HG03139 (cell line): ENCODE data around the gene CACNA2D3.

ENCODE experiments used
- ATAC-seq: cut with Tn5 transposase; IDR thresholded peaks from one replicate; pipeline ENCODE4 v1.9.1; 2021; ENCODE audit not compliant: unreplicated experiment

CACNA2D3 gene

DNA sequence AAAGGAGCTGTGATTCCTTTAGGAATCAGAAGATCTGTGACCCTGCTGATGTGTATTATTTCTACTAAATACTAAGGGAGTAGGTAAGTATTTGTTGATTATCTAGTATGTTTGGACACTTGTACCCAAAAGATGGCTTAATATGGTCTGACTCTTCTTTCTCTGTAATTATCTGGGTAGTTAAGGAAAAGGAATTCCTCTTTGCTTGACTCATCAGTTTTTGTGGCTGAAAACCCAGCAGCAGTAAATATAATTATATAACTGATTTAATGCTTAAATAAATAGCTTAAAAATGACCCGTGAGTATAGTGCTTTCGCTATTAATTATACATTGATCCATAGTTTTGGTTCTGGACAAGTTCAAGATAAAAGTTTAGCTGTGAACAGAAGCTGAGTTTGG, 649.7 kb downstream of the CACNA2D3 start:
- no peak for ATAC-seq

DNA sequence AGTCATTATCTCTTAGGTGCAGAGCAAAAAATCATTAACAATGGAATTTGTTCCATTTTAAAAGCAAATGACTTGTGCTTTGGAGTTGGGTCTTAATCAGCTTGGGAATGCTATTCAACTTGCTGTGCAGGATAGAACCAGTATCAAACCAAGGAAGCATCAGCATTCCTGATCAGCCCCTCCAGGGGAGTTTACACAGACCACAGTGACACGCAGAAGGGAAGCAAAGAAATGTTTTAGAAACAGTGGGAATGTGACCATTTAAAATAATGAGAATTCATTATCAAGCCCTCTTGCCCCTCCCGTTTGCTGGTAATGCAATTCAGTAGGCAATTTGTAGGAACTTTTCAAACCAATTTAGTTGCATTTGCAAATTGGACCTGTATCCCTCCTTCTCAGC, 650.4 kb downstream of the CACNA2D3 start:
- no peak for ATAC-seq

DNA sequence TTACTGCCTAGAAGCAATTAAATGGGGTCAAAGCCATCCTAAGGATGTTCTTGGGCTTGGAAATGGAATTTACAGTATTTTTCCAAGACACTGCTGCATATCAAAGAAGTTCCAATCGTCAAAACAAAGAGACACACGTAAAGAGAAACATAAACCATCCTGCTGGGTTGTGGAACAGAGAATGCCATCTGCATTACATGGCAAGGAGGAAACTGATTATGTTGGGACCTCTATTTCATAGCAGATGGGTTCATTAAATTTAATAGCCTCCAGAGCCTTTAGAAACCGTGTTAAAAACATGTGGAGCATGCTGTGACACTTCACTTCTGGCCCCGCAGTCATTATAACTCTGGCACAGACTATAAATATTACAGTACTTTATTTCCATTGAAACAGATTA, 650.9 kb downstream of the CACNA2D3 start:
- ATAC-seq = no peak

DNA sequence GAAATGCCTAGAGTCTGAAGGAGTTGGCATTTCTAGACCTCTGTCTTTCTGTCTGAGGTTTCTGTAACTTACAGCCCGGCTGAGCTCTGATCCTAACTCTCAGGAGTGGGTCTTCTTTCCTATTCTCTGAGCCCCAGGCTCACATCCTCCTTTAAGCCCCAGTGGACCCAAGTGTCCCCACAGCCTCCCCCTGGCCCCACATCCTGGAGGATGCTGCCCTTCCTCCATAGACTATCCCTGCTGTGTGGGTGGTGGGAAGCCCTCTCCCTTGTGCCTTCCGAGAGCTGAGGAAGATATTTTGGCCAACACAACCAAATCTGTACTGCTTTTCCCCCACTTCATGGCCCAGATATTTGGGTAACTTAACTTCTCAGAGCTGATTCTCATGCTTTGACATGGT, 654.2 kb downstream of the CACNA2D3 start:
- no peak for ATAC-seq

DNA sequence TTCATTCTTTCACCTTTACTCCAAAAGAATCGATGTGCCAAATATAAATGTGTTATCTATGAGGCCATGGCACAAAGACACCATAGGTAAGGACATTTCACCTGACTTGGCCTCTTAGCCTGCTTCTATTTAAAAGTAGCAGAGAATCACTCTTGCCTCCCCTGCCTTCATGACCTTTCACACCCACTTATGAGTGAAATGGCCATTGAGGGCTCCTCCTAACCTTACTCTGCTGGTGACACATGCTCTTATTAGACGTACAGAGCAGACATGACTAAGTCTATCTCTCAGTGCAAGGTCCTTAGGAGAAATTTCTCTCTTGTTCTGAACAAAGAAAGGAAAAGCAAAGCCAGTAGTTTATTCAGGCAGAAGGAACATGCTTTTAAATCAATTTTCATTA, 654.8 kb downstream of the CACNA2D3 start:
- ATAC-seq = no peak

DNA sequence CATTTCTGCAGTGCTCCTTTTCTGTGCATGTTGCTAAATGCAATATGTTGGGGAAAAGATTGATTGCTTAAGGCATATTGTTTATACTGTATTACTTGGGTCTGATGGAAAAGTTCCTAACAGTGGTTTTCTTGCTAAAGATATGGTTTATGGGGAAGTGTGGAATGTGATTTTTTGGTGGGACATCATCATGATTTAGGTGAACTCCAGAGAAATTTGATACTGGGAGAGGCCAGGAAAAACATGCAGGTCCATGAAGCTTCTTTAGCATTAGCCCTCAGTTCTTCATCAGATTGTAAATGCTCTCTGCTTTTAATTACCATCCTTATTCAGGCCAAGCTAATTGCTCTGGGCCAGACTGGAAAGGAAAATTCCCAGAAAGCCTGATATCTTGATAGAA, 658.0 kb downstream of the CACNA2D3 start:
- ATAC-seq = no peak

DNA sequence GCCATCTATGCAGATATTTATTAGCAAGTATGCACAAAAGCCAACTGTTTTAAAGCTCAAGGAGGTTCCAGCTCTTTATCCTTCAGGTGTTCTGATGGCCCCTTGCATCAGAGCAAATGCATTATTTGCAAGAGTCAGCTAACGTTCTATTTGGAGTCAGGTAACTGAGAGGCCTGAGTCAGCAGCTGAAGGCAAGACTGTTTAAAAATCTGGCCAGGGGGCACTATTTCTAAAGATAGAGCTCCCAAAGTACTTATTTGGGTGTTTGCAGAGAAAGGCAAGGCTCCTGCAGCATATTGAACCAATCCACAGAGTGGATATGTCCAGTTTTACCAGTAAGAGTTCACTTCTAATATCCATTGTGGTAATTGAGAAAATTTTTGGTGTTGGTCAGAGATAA, 659.4 kb downstream of the CACNA2D3 start:
- no peak for ATAC-seq

DNA sequence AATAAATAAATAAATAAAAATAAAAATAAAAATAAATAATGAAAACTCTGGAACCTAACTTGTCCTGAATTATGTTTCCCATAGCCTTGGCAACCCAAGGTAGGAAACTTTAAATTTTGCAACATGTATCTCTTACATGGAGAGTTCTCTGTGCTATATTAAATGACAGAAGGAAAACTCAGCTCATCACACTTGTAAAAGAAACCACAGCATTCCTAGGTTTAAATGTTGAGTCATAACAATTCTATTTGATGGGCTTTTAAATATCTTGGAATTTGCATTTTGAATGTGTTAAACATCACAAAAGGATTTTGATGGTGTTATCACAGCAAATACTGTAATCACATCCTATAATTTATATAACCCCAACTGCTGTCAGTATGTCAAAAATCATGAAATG, 661.3 kb downstream of the CACNA2D3 start:
- no peak for ATAC-seq

DNA sequence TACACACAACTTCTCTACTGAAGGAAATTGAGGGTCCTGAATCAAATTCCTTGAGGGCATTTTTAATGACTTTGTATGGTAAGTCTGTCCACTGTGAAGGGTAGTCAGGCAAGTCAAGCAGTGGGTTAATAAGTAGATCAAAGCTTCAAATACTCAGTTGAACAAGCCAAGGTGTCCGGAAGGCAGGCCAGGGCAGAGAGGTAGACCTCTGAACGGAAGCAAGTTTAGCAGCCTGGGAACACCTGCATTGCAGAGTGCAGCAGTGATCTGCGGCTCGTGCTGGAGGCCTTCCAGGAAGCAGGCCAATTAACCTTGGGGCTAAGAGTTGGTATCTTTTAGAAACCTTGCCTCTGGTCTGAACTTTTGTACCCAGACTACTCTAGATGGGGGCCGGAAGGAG, 661.7 kb downstream of the CACNA2D3 start:
- no peak for ATAC-seq

DNA sequence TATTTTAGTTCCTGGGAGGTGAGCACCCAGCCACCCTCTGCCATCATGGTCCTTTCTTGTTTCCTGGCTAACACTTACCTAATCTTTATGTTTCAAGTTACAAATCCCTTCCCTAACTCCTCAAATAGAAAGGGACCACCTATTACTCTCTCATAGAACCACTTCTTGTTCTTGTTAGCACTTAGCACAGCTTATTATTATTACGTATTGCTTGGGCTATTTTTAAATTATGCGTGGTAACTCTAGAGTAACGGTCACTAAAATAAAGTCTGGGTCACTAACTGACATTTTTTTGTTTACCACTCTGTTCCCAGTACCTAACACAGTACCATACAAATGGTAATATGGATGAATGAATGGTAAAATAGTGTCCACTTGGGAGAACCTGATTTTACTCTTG, 663.6 kb downstream of the CACNA2D3 start:
- ATAC-seq = no peak

DNA sequence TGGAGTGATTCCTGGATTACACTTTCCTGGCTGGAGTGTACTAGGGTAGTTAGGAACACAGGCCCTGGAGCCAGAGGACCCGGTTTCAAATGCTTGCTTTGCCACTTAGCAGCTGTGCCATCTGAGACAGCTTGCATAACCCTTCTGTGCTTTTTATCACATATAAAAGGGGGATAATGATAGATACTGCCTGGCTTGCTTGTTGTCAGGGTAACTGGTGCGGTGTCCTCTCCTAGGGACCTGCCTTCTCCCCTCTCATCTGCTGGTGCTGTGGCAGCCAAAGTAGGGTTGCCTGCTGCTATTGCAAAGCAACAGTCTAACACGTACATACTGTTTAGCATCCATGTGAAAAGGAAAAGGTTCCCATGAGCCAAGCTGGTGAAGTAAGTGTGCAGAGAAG, 667.7 kb downstream of the CACNA2D3 start:
- ATAC-seq = no peak

DNA sequence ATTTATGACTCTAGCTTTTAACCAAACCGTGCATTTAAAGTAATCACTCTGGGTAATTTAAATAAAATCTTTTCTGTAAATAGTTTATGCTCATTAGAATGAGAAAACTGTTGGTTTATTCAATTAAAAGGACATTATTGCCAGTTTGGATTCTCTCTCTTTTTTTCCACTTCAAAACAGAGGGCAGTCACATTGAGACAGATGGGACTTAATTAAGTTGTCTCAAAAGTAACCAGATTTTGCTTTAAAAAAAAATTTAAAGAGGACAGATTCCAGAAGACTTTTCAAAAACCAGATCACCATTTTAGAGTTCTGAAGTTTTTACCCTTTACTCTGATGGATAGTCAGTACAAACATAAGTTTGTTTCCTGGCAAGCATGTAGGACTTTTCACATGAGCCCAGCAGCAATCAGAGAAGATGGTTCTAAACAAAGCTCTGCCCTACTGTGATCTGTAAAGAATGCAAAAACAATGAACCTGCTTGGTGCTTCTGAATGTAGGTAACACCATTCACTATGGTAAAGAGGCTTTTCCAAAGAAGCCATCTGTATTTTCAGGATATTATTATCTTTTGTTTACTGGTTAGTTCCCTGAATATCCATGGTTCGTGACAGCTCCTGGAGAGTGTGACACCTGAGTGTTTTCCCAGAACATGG, 669.3 kb downstream of the CACNA2D3 start:
- ATAC-seq = no peak

DNA sequence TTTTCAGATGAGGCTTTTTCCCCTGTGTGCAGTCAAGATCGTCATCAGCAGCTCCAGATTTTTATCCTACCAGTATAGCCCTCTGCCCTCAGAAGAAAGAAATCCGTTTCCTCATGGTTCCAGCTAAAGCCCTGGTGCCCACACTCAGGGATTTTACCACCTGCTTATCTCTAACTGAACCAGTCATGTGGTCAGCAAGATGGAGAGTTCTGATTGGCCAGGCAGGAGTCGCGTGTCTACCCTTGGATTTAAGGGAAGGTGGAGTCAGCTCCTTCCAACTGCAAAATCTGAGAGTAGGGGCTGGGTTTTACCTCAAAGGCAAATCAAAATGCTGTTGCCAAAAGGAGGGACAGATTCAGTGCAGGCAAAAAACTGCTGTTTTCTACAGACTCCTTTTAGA, 670.2 kb downstream of the CACNA2D3 start:
- no peak for ATAC-seq

DNA sequence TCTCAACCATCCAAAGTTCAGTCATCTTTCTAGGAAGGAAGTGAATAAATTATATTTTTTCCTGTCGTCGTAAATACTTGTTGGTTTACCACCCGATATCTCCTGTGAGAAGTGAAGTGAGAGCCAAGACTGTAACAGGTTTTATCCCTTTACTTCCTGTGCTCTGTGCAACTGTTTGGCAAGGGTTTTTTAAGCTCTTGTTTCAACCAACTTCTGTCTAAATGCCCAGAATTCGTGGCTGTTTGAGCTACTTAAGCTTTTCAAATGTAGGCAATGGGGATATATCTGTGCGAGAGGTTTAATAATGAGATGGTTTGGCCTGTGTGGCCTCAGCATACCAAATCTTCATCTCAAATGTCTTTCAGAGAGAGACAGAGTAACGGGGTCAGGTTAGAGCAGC, 670.8 kb downstream of the CACNA2D3 start:
- ATAC-seq = no peak

DNA sequence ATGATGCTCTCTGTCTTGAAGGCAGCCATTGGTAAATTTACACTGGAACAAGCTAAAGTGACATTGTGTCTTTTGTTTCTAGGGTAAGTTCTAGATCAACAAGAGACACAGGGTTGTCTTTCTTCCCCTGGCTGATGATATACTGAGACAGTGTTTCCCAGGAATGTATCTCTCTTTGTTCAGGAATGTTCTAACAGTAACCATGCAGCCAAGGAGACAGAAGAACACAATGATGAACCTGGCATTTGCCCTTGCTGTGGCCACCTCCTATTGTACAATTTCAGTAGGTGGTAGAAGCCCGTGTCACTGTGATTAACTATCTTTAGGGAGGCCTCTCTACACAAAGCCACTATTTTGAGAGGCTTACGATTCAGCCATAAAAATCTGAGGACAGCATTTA, 674.8 kb downstream of the CACNA2D3 start:
- ATAC-seq = no peak

DNA sequence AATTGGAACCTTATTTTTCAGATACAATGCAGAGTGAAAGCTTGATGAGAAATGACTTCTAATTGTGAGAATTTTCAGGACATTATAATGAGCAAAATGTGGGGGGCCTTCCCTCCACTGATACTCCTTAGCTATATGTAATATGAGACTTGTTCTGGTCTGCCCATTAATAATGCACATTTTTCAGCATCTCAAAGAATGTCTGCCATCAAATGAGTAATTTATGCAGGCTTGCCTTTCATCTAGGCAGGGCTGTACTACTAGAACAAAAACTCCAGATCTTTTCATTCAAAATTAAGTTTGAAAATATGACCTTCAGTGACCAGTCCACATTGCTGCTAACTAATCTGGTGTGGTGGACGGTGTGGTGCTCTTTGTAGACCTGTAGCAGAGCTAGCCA, 678.1 kb downstream of the CACNA2D3 start:
- no peak for ATAC-seq

DNA sequence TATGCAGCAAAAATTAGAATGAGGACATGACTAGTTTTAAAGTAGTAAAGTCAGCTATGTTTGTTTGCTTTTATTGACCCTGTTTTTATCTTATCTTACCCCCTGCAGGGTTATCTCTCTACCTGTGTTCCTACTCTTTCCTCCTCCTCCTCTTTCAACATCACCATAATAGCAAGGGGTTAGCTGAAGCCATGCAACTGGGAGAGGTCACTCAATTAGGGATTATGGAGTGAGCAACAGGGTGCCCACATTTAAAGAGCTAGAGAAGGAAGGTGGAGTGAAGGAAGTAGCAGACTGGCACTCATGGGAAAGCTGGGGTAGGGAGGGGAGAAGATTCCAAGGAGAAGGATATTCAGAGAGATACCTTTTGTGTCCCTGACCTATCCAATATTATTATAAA, 679.6 kb downstream of the CACNA2D3 start:
- ATAC-seq = no peak

DNA sequence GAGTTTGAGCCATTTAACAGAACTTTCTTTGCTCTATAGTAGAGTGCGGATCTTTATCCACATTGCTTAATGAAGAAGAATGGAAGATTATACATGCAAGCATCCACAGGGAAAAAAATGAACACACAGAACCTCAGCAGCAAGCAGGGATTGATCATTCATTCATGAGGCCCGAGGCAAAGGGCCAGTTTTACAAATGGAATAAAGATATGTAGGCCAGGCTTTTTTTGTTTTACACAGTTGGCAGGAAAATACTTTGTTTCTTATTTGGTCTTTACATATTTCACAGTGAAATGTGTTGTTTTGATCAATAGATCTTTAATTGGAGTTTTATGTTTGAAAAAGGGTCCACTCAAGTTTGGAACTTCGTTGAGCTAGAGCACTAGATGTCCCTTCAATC, 688.0 kb downstream of the CACNA2D3 start:
- no peak for ATAC-seq

DNA sequence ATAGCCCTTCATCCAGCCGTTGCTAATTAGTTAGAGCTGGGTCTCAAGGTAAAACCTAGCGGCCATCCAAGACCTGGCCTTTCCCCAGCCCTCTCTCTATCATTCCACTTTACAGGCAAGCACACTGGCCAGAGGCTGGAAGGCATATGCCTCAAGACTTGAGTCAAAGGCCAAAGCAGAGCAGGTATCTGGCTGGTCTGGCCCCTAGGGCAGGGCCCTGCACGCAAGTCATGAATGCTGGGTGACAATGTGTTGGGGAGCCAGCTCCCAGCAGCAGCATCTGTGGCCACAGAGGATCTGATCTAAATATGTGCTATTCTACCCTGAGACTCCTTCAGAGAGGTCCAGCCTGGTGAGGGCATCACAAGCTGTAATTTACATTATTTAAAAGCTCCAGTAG, 691.9 kb downstream of the CACNA2D3 start:
- ATAC-seq = no peak

DNA sequence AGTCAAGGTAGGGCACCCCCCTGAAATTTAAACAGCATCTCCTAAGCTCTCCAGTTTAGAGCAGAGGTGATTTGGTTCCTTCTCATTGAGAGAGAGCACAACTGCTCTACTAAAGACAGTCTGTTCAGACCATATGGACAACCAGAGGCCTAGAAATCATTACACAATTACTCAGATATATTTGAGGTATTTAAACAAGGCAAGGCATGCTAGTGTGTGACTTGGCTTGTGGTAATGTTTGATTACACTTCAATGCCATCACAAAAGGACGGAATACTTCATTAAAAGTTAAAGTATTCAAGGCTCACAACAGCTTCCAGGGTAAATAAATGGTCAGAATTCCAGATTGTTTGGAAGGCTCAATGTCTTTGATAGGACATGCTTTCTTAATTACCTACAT, 695.3 kb downstream of the CACNA2D3 start:
- ATAC-seq = no peak

DNA sequence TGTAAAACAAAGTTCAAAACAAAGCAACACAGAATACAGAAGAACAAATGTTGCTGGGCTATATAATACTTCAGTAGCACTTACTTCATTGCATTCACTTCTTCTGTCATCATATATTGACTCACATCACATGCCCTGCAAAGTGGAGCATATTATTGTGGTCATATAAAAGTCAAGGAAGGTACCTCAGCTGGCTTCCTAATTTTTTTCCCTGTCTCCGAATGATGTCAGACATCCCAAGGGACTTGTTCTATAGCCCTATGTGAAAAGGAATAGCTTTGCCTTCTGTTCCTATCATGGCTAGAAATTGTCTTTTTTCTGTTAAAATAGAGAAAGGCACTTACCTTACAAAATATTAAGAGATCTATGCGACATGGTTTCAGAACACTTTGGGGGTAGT, 696.1 kb downstream of the CACNA2D3 start:
- no peak for ATAC-seq

DNA sequence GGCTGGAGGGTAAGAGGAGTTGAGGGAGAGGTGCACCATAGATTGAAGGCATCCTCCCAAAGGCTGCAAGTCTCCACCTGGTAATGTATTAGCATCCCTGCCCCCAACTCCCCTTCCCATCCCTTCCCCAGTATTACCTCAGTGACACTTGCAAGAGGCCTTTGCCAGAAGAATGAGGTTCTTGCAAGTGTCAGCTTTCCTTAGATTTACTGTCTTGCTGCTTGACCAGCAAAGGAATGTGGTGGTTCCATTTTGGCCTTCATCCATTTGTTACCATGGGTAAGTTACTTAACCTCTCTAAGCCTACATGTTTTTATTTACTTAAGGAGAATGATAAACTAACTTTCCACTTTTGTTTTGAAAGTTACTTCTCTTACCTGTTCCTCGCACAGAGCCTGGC, 696.6 kb downstream of the CACNA2D3 start:
- no peak for ATAC-seq

DNA sequence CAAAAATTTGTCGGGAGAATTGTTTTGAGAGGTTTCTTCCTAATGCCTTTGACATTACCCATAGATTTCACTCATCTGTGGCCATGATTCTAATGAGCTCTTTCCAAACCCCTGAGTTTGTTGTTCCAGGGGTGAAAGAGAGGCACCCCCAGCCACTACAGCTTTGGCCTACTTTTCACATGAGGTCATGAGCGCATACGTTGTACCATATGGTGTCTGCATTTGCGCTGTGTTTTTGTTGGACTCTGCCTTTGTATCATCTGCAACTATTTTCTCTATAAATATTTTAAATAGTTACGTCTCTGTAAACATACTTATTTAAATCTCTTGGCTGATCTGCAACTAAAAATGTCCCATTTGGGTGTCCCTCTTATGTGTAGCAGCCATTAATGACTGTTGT, 697.6 kb downstream of the CACNA2D3 start:
- no peak for ATAC-seq

DNA sequence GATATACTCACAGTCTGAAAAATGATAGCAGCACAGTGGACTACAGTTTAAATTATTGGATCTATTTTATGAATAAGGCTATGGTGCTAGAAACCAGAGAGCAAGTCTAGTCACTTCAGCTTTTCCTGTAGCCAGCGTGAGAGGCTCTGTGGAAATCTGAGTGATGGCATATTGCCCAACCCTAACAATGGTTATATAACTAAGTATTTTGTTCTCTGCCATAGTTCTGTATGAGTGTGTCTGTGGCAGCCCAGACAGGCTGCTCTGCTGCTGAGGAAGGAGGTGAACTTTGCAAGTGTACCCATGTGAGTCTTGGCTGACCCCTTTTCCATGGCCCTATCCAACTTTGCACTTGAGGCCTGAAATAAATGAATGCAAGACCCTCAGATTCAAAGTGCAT, 699.9 kb downstream of the CACNA2D3 start:
- no peak for ATAC-seq
